ENCODE measurements around the gene RNGTT.
"Not testable (repeated sequence)": the region's sequence is repeated elsewhere in the genome, so short reads cannot be mapped to it uniquely, and the experiment has no call there.

Gene RNGTT

DNA sequence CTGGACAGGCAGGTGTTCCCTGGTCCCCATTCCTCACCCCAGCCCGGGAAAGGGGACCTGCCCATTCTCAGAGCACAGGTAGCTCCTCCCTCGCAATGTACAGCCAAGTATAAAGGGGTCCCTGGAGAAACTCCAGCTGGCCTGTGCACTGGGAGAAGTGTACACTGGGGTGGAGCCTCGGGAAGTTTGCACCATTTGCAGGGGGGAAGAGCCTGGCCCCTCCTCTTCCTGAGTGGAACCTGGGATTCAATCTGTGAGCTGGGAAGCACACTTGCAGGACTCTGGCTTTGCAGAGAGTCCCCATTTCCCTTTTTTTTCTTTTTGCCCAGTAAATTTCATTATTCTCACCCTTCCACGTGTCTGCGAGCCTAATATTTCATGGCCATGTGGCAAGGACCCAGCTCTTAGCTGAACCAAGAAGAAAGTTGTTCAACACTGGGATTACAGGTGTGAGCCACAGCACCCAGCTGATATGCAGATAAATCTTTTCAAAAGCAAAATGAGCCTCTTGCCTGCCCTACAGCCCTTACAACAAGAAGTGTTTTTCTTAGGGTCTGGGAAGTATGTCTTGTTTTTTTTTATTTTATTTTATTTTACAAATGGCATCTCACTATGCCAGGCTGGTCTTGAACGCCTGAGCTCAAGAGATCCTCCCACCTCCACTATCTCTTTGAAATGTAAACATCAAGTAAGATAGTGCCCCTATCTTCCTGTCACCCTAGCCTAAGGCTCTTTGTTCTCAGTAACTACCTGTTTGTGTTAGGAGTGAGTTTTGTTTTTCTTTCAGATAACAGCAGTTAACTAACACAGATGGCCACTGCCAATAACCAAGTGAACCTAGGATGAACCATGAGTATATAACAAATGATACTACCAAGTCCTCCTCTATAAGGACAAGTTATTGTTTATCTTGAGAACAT, 9.3 kb upstream of the RNGTT start:
- Histone ChIP-seq H3K27me3 (replicated peaks; ENCODE audit: control insufficient read depth, insufficient read depth, low read length, poor library complexity, severe bottlenecking) (no peaks in the 10 kb centered on the region), H3K9me3 (ENCODE audit: control insufficient read depth, low read length) (no peaks in the 10 kb centered on the region), H3K4me3 (ENCODE audit: insufficient read depth, low read depth, low read length, poor library complexity, severe bottlenecking) (no peak overlapping the region), H3K36me3 (ENCODE audit: control insufficient read depth, insufficient read depth, low read length) (no peaks in the 10 kb centered on the region), H3K4me1 (ENCODE audit: control insufficient read depth, insufficient read depth, low read length, poor library complexity, severe bottlenecking) (no peaks in the 10 kb centered on the region), H3K27ac (ENCODE audit: insufficient read depth, low read length, poor library complexity, severe bottlenecking) (no peak overlapping the region)
- no peak for DNase-seq

DNA sequence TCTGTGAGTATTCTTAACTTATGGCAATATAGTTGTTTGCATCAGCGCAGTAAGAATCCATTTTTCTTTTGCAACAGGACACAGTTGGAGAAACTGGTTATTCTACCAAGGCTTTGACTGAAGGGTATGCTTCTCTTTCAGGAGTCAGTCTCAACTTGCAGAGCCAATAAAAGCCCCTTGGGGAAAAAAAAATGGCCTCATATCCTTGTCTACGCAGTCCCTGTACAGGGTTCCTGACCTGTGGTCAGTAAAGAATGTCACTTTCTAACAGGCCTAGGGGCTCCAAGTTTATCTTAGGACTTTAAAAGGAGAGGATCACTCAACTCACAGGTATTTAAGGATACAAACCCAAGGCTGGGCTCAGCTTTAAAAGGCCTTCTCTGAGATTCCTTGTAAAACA, 6.9 kb upstream of the RNGTT start:
- no peak overlapping the region for H3K27ac ChIP-seq (ENCODE audit: insufficient read depth, low read length, poor library complexity, severe bottlenecking)
- H3K4me1 ChIP-seq (ENCODE audit: control insufficient read depth, insufficient read depth, low read length, poor library complexity, severe bottlenecking): no peaks in the 10 kb centered on the region
- H3K9me3 ChIP-seq (ENCODE audit: control insufficient read depth, low read length): no peaks in the 10 kb centered on the region
- no peaks in the 10 kb centered on the region for H3K36me3 ChIP-seq (ENCODE audit: control insufficient read depth, insufficient read depth, low read length)
- no peak for DNase-seq
- H3K27me3 ChIP-seq (replicated peaks; ENCODE audit: control insufficient read depth, insufficient read depth, low read length, poor library complexity, severe bottlenecking): no peaks in the 10 kb centered on the region
- no peak overlapping the region for H3K4me3 ChIP-seq (ENCODE audit: insufficient read depth, low read depth, low read length, poor library complexity, severe bottlenecking)

DNA sequence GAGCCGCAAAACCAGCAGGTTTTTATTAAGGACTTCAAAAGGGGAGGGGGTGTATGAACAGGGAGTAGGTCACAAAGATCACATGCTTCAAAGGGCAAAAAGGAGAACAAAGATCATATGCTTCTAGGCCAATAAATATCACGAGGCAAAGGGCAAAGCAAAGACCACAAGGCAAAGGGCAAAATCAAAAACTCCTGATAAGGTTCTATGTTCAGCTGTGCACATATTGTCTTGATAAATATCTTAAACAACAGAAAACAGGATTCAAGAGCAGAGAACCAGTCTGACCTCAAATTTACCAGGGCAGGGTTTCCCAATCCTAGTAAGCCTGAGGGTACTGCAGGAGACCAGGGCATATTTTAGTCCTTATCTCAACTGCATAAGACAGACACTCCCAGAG, 5.8 kb upstream of the RNGTT start:
- H3K27me3 ChIP-seq (replicated peaks; ENCODE audit: control insufficient read depth, insufficient read depth, low read length, poor library complexity, severe bottlenecking); H3K36me3 ChIP-seq (ENCODE audit: control insufficient read depth, insufficient read depth, low read length); H3K4me3 ChIP-seq (ENCODE audit: insufficient read depth, low read depth, low read length, poor library complexity, severe bottlenecking); H3K9me3 ChIP-seq (ENCODE audit: control insufficient read depth, low read length); H3K4me1 ChIP-seq (ENCODE audit: control insufficient read depth, insufficient read depth, low read length, poor library complexity, severe bottlenecking); H3K27ac ChIP-seq (ENCODE audit: insufficient read depth, low read length, poor library complexity, severe bottlenecking); DNase-seq: not testable (repeated sequence)

DNA sequence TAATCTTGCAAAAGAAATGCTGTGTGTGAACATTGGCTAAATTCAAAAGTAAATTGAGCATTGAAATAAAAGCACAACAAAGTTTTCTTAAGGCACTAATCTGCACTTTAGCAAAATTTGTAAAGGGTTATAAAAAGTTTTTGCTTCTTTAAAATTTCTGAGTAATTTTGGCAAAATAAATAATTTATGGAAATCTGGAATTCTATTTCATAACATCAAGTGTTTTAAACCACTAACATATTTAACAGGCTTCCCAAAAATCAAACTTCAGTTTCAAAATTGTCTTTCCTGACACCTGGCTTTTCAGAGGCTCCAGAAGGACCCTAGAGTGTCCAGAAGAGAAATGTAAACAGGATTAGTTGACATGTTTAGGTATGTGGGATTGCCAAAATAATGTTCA, 4.5 kb upstream of the RNGTT start:
- no peak overlapping the region for H3K4me3 ChIP-seq (ENCODE audit: insufficient read depth, low read depth, low read length, poor library complexity, severe bottlenecking)
- no peak overlapping the region for H3K27ac ChIP-seq (ENCODE audit: insufficient read depth, low read length, poor library complexity, severe bottlenecking)

DNA sequence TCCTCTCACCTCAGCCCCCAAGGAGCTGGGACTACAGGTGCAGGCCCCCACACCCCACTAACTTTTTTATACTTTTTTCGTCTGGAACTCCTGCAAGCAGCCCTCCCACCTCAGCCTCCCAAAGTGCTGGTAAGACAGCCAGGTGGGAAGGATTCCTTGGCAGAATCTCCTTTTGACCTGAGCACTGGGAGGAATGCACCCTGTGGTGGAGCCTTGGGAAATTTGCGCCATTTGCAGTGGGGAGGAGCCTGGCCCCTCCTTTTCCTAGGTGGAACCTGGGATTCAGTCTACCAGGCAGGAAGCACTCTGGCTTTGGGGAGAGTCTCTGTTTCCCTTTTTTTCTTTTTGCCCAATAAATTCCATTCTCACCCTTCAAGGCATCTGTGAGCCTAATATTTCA, 2.3 kb upstream of the RNGTT start:
- H3K27me3 ChIP-seq (replicated peaks; ENCODE audit: control insufficient read depth, insufficient read depth, low read length, poor library complexity, severe bottlenecking): no peaks in the 10 kb centered on the region
- peaks cover 6% of the 10 kb centered on the region for H3K4me1 ChIP-seq (ENCODE audit: control insufficient read depth, insufficient read depth, low read length, poor library complexity, severe bottlenecking)
- no peaks in the 10 kb centered on the region for H3K9me3 ChIP-seq (ENCODE audit: control insufficient read depth, low read length)
- no peak overlapping the region for H3K27ac ChIP-seq (ENCODE audit: insufficient read depth, low read length, poor library complexity, severe bottlenecking)
- no peak overlapping the region for H3K4me3 ChIP-seq (ENCODE audit: insufficient read depth, low read depth, low read length, poor library complexity, severe bottlenecking)
- no peaks in the 10 kb centered on the region for H3K36me3 ChIP-seq (ENCODE audit: control insufficient read depth, insufficient read depth, low read length)
- DNase-seq: no peak

More for the DNA sequence above, 4.5 kb upstream of the RNGTT start:
- Histone ChIP-seq H3K27me3 (replicated peaks; ENCODE audit: control insufficient read depth, insufficient read depth, low read length, poor library complexity, severe bottlenecking) (no peaks in the 10 kb centered on the region), H3K9me3 (ENCODE audit: control insufficient read depth, low read length) (no peaks in the 10 kb centered on the region), H3K36me3 (ENCODE audit: control insufficient read depth, insufficient read depth, low read length) (no peaks in the 10 kb centered on the region), H3K4me1 (ENCODE audit: control insufficient read depth, insufficient read depth, low read length, poor library complexity, severe bottlenecking) (peaks cover 4% of the 10 kb centered on the region)
- no peak for DNase-seq

DNA sequence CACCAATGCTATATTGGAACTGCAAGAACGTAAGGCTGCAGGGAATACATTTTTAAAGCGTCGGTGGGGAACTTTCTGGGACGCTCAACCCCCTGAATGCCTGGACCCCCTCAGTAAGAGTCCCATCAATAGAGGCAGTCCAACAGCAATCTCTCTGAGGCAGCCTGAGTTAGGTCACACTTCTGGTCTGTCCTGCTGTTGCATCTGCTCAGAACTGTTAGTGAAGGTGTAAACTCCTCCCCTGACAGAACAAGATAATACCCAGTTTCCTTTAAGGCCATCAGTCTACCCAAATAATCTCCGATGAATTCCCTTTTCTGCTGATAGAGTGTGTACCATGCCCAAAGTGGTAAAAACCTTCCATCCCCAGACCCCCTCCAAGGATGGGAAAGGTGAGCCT, 1.1 kb upstream of the RNGTT start:
- no peak for DNase-seq
- H3K4me1 ChIP-seq (ENCODE audit: control insufficient read depth, insufficient read depth, low read length, poor library complexity, severe bottlenecking): peaks cover 6% of the 10 kb centered on the region
- no peak overlapping the region for H3K27ac ChIP-seq (ENCODE audit: insufficient read depth, low read length, poor library complexity, severe bottlenecking)
- H3K27me3 ChIP-seq (replicated peaks; ENCODE audit: control insufficient read depth, insufficient read depth, low read length, poor library complexity, severe bottlenecking): no peaks in the 10 kb centered on the region
- no peaks in the 10 kb centered on the region for H3K9me3 ChIP-seq (ENCODE audit: control insufficient read depth, low read length)
- H3K36me3 ChIP-seq (ENCODE audit: control insufficient read depth, insufficient read depth, low read length): no peaks in the 10 kb centered on the region
- H3K4me3 ChIP-seq (ENCODE audit: insufficient read depth, low read depth, low read length, poor library complexity, severe bottlenecking): no peak overlapping the region

DNA sequence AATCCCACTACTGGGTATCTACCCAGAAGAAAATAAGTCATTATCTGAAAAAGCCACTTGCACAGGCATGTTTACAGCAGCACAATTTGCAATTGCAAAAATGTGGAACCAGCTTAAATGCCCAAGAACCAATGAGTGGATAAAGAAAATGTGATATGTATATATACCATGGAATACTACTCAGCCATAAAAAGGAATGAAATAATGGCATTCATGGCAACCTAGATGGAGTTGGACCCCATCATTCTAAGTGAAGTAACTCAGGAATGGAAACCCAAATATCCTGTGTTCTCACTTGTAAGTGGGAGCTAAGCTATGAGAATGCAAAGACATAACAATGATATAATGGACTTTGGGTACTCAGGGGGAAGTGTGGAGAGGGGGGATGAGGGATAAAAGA, 4.6 kb downstream of the RNGTT start:
- H3K36me3 ChIP-seq (ENCODE audit: control insufficient read depth, insufficient read depth, low read length): no peaks in the 10 kb centered on the region
- H3K9me3 ChIP-seq (ENCODE audit: control insufficient read depth, low read length): peaks cover 3% of the 10 kb centered on the region
- H3K27ac ChIP-seq (ENCODE audit: insufficient read depth, low read length, poor library complexity, severe bottlenecking): no peak overlapping the region
- H3K4me1 ChIP-seq (ENCODE audit: control insufficient read depth, insufficient read depth, low read length, poor library complexity, severe bottlenecking): peaks cover 4% of the 10 kb centered on the region
- no peak for DNase-seq
- no peak overlapping the region for H3K4me3 ChIP-seq (ENCODE audit: insufficient read depth, low read depth, low read length, poor library complexity, severe bottlenecking)
- H3K27me3 ChIP-seq (replicated peaks; ENCODE audit: control insufficient read depth, insufficient read depth, low read length, poor library complexity, severe bottlenecking): no peaks in the 10 kb centered on the region

DNA sequence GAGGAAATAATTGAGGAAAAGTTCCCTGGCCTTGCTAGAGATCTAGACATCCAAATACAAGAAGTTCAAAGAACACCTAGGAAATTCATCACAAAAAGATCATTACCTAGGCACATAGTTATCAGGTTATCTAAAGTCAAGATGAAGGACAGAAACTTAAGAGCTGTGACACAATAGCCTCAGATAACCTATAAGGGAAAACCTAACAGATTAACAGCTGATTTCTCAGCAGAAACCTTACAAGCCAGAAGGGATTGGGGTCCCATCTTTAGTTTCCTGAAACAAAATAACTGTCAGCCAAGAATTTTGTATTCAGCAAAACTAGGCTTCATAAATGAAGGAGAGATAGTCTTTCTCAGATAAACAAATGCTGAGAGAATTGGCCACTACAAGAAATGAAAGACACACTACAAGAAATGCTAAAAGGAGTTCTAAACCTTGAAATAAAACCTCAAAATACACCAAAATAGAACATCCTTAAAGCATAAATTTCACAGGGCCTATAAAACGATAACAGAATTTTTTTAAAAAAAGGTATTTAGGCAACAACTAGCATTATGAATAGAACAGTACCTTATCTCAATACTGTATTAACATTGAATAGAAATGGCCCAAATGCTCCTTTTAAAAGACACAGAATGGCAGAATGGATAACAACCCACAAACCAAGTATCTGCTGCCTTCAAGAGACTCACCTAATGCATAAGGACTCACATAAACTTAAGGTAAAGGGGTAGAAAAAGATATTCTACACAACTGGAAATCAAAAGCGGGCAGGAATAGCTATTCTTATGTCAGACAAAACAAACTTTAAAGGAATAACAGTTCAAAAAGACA, 9.7 kb downstream of the RNGTT start:
- Histone ChIP-seq H3K4me1 (ENCODE audit: control insufficient read depth, insufficient read depth, low read length, poor library complexity, severe bottlenecking) (no peaks in the 10 kb centered on the region), H3K9me3 (ENCODE audit: control insufficient read depth, low read length) (peaks cover 7% of the 10 kb centered on the region), H3K4me3 (ENCODE audit: insufficient read depth, low read depth, low read length, poor library complexity, severe bottlenecking) (no peak overlapping the region), H3K36me3 (ENCODE audit: control insufficient read depth, insufficient read depth, low read length) (no peaks in the 10 kb centered on the region), H3K27me3 (replicated peaks; ENCODE audit: control insufficient read depth, insufficient read depth, low read length, poor library complexity, severe bottlenecking) (no peaks in the 10 kb centered on the region), H3K27ac (ENCODE audit: insufficient read depth, low read length, poor library complexity, severe bottlenecking) (no peak overlapping the region)
- DNase-seq: no peak

DNA sequence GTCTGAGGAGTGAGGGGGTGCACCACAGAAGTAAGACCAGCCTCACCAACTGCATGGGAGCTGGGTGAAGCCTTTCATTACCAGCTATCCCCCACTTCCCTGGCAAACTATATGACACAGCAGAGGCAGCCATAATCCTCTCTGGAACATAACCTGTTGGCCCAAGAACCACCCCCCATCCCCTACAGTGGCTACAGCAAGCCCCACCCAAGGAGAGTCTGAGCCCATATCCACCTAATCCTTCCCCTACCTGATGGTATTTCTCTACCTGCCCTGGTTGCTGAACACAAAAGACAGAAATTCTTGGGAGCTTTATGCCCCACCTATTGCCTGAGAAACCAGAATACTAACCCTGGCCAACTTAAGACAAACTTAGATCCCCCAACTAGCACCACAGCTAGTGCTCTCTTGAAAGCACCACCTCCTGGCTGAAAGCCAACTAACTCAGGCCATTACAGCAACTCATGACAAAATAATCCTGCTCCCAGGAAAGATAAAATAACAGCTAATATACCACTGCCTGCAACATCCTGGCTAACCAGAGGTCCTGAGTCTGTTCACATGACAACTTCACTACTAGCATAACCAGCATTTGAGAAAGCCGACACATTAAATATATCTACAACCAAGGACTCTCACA, 11.2 kb downstream of the RNGTT start:
- no peaks in the 10 kb centered on the region for H3K4me1 ChIP-seq (ENCODE audit: control insufficient read depth, insufficient read depth, low read length, poor library complexity, severe bottlenecking)
- H3K9me3 ChIP-seq (ENCODE audit: control insufficient read depth, low read length): peaks cover 7% of the 10 kb centered on the region
- no peaks in the 10 kb centered on the region for H3K27me3 ChIP-seq (replicated peaks; ENCODE audit: control insufficient read depth, insufficient read depth, low read length, poor library complexity, severe bottlenecking)
- no peaks in the 10 kb centered on the region for H3K36me3 ChIP-seq (ENCODE audit: control insufficient read depth, insufficient read depth, low read length)
- H3K27ac ChIP-seq (ENCODE audit: insufficient read depth, low read length, poor library complexity, severe bottlenecking): no peak overlapping the region
- DNase-seq: no peak
- no peak overlapping the region for H3K4me3 ChIP-seq (ENCODE audit: insufficient read depth, low read depth, low read length, poor library complexity, severe bottlenecking)

All from effector memory CD4-positive, alpha-beta T cell (primary cell).